HEK293T (cell line): ENCODE results near the gene LTK.

ENCODE experiments used
- CTCF ChIA-PET: fragments of 350-600 bp; formaldehyde crosslinking; extraction: SDS; loops from one replicate; lab custom pipeline; 2021; ENCODE audit warnings: antibody characterized with exemption, inconsistent platforms; lab: Yijun Ruan, JAX
- POLR2A ChIA-PET: fragments of 350-600 bp; formaldehyde crosslinking; extraction: SDS; loops from one replicate; lab custom pipeline; 2020; ENCODE audit warnings: antibody characterized with exemption, inconsistent platforms; lab: Yijun Ruan, JAX
- DNase-seq: peaks from one replicate; pipeline ENCODE4 v3.0.0; 2012; ENCODE audit warnings: mixed read lengths; ENCODE audit errors: extremely low spot score
- ARNT ChIP-seq: fragments of 450-650 bp; IDR thresholded peaks from 2 replicates; pipeline ENCODE4 v1.6.1; 2017; ENCODE audit warnings: mild to moderate bottlenecking
- BHLHE40 ChIP-seq: fragments of 450-650 bp; IDR thresholded peaks from 2 replicates; pipeline ENCODE4 v1.6.1; 2016; ENCODE audit warnings: mild to moderate bottlenecking, moderate library complexity, borderline replicate concordance
- CTBP1 ChIP-seq: fragments of 450-650 bp; IDR thresholded peaks from 2 replicates; pipeline ENCODE4 v1.6.1; 2016; ENCODE audit warnings: borderline replicate concordance
- ELF4 ChIP-seq: fragments of 450-650 bp; IDR thresholded peaks from 2 replicates; pipeline ENCODE4 v1.6.1; 2017; ENCODE audit warnings: antibody characterized with exemption
- FOXA1 ChIP-seq: fragments of 450-650 bp; IDR thresholded peaks from 2 replicates; pipeline ENCODE4 v1.6.1; 2016; ENCODE audit warnings: mild to moderate bottlenecking
- FOXK2 ChIP-seq: fragments of 450-650 bp; IDR thresholded peaks from 2 replicates; pipeline ENCODE4 v1.6.1; 2016; ENCODE audit warnings: mild to moderate bottlenecking
- FOXM1 ChIP-seq: fragments of 450-650 bp; IDR thresholded peaks from 2 replicates; pipeline ENCODE4 v1.6.1; 2017; ENCODE audit warnings: mild to moderate bottlenecking, borderline replicate concordance
- HDGF ChIP-seq: fragments of 450-650 bp; IDR thresholded peaks from 2 replicates; pipeline ENCODE4 v1.6.1; 2017; ENCODE audit warnings: antibody characterized with exemption, borderline replicate concordance
- L3MBTL2 ChIP-seq: fragments of 450-650 bp; conservative IDR thresholded peaks from 2 replicates; pipeline ENCODE4 v1.6.1; 2016; ENCODE audit warnings: mild to moderate bottlenecking
- LEF1 ChIP-seq: fragments of 450-650 bp; IDR thresholded peaks from 2 replicates; pipeline ENCODE4 v1.6.1; 2017; ENCODE audit warnings: mild to moderate bottlenecking, borderline replicate concordance
- NFRKB ChIP-seq: fragments of 450-650 bp; IDR thresholded peaks from 2 replicates; pipeline ENCODE4 v1.6.1; 2016; ENCODE audit warnings: mild to moderate bottlenecking, moderate library complexity
- SP1 ChIP-seq: fragments of 450-650 bp; IDR thresholded peaks from 2 replicates; pipeline ENCODE4 v1.6.1; 2017
- SUZ12 ChIP-seq: fragments of 450-650 bp; IDR thresholded peaks from 2 replicates; pipeline ENCODE4 v1.6.1; 2016; ENCODE audit warnings: mild to moderate bottlenecking
- TARDBP ChIP-seq: fragments of 450-650 bp; IDR thresholded peaks from 2 replicates; pipeline ENCODE4 v1.6.1; 2016
- ZNF384 ChIP-seq: fragments of 450-650 bp; IDR thresholded peaks from 2 replicates; pipeline ENCODE4 v1.6.1; 2016
- TF ChIP-seq, protein P1 (sequence below): fragments of 450-650 bp; IDR thresholded peaks from 2 replicates; pipeline ENCODE4 v1.6.1; 2016

LTK gene

DNA sequence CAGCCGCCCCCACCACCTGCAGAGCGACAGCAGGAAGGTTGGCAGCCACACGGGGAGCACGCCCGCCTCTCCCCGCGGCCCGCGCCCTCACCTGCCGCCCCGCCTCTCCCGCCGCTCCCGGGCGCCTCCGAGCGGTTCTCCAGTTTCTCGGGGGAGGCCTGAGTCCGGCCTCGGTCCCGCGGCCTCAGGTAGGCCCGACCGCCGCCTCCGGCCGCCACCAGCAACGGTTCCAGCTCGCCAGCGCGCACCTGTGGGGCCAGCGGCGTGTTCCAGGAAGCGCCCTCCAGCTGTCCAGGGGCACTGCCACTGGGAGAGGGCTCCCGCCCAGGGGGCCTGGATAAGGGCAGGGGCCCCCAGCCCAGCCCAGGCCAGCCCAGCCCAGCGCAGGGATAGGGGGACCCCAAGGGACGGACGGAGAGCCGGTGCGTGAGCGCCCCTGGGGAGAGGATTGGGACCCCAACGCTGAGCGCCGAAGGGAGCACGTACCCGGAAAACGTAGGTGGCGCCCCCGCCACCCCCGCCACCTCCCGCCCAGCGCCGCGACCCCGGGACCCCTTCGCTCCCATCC lies 2.2 kb downstream of the LTK start:
- CTCF ChIA-PET: no interaction called here
- DNase-seq: no peak
- TF ChIP-seq HDGF (no peak), ELF4 (no peak), L3MBTL2 (no peak), LEF1 (no peak), FOXK2 (no peak), ARNT (no peak), FOXA1 (no peak), ZNF384 (no peak), FOXM1 (no peak), TARDBP (no peak), SUZ12 (no peak)
- TF ChIP-seq, protein P1, sequence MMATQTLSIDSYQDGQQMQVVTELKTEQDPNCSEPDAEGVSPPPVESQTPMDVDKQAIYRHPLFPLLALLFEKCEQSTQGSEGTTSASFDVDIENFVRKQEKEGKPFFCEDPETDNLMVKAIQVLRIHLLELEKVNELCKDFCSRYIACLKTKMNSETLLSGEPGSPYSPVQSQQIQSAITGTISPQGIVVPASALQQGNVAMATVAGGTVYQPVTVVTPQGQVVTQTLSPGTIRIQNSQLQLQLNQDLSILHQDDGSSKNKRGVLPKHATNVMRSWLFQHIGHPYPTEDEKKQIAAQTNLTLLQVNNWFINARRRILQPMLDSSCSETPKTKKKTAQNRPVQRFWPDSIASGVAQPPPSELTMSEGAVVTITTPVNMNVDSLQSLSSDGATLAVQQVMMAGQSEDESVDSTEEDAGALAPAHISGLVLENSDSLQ: no peak
- POLR2A ChIA-PET: no interaction called here

DNA sequence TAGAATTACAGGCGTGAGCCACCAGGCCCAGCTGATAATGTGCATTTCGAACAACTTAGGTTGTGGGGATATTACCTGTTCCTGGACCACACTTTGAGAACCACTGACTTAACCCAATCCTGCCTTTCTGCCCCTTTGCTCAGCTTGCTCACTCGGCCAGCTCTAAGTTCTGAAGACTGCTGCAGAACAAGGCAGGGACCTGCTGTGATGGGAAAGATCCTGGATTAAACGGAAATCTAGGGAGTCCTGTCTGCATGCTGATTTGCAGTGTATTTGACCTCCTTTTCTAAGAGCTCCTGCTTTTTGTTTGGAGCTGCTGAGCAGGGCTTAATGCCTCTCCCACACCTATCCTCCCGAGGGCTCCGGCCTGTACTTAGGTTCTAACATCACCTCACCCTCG lies 2.9 kb downstream of the LTK start:
- no peak for TF ChIP-seq L3MBTL2
- TF ChIP-seq, protein P1: no peak
- TF ChIP-seq CTBP1: no peak
- TF ChIP-seq ARNT: no peak
- TF ChIP-seq BHLHE40: no peak
- TF ChIP-seq TARDBP: no peak
- no peak for TF ChIP-seq ELF4
- no peak for TF ChIP-seq SP1
- TF ChIP-seq NFRKB: no peak
- no peak for TF ChIP-seq ZNF384
- no peak for TF ChIP-seq SUZ12
- no peak for TF ChIP-seq HDGF
- POLR2A ChIA-PET: interaction anchor here (2.4 kb wide), 1 partner anchor 33 kb away, joined by 6 read pairs; the partner anchor contains the start of gene RPAP1

DNA sequence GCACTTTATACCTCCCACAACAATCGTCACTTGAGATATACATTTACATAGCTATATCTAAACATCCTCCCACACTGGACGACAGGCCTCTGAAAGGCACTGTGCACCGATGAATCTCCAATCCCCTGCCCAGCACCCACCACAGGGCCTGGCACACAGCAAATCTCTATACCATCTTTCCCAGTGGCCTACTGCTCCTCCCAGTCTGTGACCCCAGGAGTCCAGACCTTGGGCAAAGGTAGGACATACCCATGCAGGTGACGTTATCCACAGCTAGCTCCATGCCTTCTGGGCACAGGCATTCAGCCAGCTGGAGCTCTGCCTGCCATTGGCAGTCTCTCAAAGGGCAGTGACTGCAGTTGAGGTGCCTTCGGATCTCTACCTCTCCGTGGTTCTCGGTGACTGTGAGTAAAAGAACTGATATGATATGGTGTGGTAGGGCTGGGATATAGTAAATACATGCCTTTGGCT lies 5.8 kb downstream of the LTK start:
- ChIA-PET POLR2A (no interaction called here), CTCF (interaction anchor here (0.6 kb wide), 1 partner anchor 10 kb away, joined by 8 read pairs; no protein-coding TSS in a partner anchor)
- no peak for DNase-seq
- no peak for TF ChIP-seq L3MBTL2
- TF ChIP-seq ARNT: no peak
- TF ChIP-seq FOXM1: no peak
- no peak for TF ChIP-seq SP1
- no peak for TF ChIP-seq ELF4
- no peak for TF ChIP-seq NFRKB
- no peak for TF ChIP-seq CTBP1
- TF ChIP-seq, protein P1: no peak
- no peak for TF ChIP-seq ZNF384
- no peak for TF ChIP-seq LEF1
- TF ChIP-seq HDGF: no peak

More for the DNA sequence above, 2.9 kb downstream of the LTK start:
- CTCF ChIA-PET: interaction anchor here (1.3 kb wide), 1 partner anchor 14 kb away, joined by 4 read pairs; no protein-coding TSS in a partner anchor
- no peak for DNase-seq

DNA sequence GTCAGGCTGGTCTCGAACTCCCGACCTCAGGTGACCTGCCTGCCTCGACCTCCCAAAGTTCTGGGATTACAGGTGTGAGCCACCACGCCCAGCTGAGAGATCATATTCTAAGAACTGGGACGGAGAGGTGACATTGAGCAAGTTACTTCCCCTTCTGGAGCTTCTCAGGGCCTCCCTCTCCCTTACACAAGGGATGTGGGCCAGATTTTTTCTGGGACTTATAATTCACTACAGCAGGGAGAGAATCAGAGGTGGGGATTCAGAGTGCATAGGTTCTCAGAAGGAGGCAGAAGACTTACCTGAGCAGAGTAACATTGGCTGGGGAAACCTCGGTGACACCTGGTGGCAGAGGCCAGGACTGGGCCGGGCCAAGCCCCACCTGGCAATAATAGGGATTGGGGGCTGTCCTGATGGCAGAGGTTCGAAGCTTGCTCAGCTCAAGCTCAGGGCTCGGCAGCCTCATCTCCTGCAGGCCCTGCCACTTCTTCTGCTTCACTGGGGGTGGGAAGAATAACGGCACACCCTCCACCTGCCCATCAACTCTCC lies 6.8 kb downstream of the LTK start:
- no peak for DNase-seq
- TF ChIP-seq FOXM1 (no peak), HDGF (no peak), ELF4 (no peak), CTBP1 (no peak), NFRKB (no peak), SP1 (no peak), LEF1 (no peak), FOXA1 (no peak), SUZ12 (no peak), TARDBP (no peak), ZNF384 (no peak), L3MBTL2 (no peak)
- ChIA-PET CTCF (interaction anchor here (0.7 to 1.8 kb wide), 2 partner anchors 41 to 1996 kb away, joined by 3 to 5 read pairs; no protein-coding TSS in a partner anchor), POLR2A (interaction anchor here (2.4 kb wide), 1 partner anchor 14 kb away, joined by 8 read pairs; no protein-coding TSS in a partner anchor)

DNA sequence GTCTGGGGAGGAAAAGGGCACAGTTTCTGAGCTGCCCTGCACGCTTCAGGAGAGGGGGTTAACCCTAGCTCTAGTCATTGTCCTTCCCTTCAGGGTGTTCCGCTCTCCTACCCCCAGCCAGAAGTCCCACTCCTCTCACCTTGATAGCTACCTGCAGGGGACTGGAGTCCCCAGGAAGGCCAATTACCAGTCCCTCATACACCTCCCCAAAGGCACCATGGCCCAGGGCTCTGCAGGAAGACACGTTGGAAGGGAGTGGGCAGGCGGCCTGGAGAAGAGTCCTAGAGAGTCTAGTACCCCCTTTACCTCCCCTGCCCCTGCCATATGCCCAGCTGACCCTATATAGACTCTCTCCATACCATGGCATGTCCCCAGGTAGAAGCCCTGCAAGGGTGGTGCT lies 7.9 kb downstream of the LTK start:
- ChIA-PET CTCF (interaction anchor here (1.8 kb wide), 1 partner anchor 40 kb away, joined by 5 read pairs; no protein-coding TSS in a partner anchor), POLR2A (interaction anchor here (2.4 kb wide), 1 partner anchor 13 kb away, joined by 8 read pairs; no protein-coding TSS in a partner anchor)
- TF ChIP-seq NFRKB (no peak), FOXM1 (no peak), TARDBP (no peak), FOXK2 (no peak), SUZ12 (no peak), ARNT (no peak)
- no peak for DNase-seq
